ENCODE results near the gene MICU1.
"Not testable (repeated sequence)": the region's sequence is repeated elsewhere in the genome, so short reads cannot be mapped to it uniquely, and the experiment has no call there.

The MICU1 gene

GRCh38 chr10:72625608-72626443, at the start of gene MICU1:
Gene MICU1, minus strand, starts transcription at chr10:72626079. Its CDS starts 59,286 bp downstream, at chr10:72566793.
- peak; percentile 95 for DNase-seq (ENCODE audit: low spot score)

GRCh38 chr10:72674174-72674573, 48.3 kb upstream of the MICU1 start:
- DNase-seq (ENCODE audit: low spot score): not testable (repeated sequence)

- DNase-seq (ENCODE audit: low spot score): no peak
Measured at GRCh38 chr10:72673280-72673679, 47.4 kb upstream of the MICU1 start.

- no peak for DNase-seq (ENCODE audit: low spot score)
Measured at GRCh38 chr10:72667207-72667864, 41.5 kb upstream of the MICU1 start.

GRCh38 chr10:72665925-72666324, 40.0 kb upstream of the MICU1 start:
- DNase-seq (ENCODE audit: low spot score): no peak

GRCh38 chr10:72663971-72664370, 38.1 kb upstream of the MICU1 start:
- DNase-seq (ENCODE audit: low spot score): no peak

GRCh38 chr10:72661431-72661830, 35.6 kb upstream of the MICU1 start:
- no peak for DNase-seq (ENCODE audit: low spot score)

- DNase-seq (ENCODE audit: low spot score): no peak
Measured at GRCh38 chr10:72660220-72660619, 34.3 kb upstream of the MICU1 start.

- DNase-seq (ENCODE audit: low spot score): no peak
Measured at GRCh38 chr10:72659694-72660093, 33.8 kb upstream of the MICU1 start.

GRCh38 chr10:72658696-72659400, 33.0 kb upstream of the MICU1 start:
- no peak for DNase-seq (ENCODE audit: low spot score)

- DNase-seq (ENCODE audit: low spot score): no peak
Measured at GRCh38 chr10:72654720-72655119, 28.8 kb upstream of the MICU1 start.

- DNase-seq (ENCODE audit: low spot score): no peak
Measured at GRCh38 chr10:72653383-72654096, 27.7 kb upstream of the MICU1 start.

- no peak for DNase-seq (ENCODE audit: low spot score)
Measured at GRCh38 chr10:72649291-72649690, 23.4 kb upstream of the MICU1 start.

GRCh38 chr10:72648301-72648700, 22.4 kb upstream of the MICU1 start:
- no peak for DNase-seq (ENCODE audit: low spot score)

- not testable (repeated sequence) for DNase-seq (ENCODE audit: low spot score)
Measured at GRCh38 chr10:72646971-72647370, 21.1 kb upstream of the MICU1 start.

GRCh38 chr10:72645263-72645858, 19.5 kb upstream of the MICU1 start:
- no peak for DNase-seq (ENCODE audit: low spot score)

GRCh38 chr10:72642318-72642717, 16.4 kb upstream of the MICU1 start:
- DNase-seq (ENCODE audit: low spot score): no peak

- no peak for DNase-seq (ENCODE audit: low spot score)
Measured at GRCh38 chr10:72639441-72639873, 13.6 kb upstream of the MICU1 start.

GRCh38 chr10:72638586-72639440, 12.9 kb upstream of the MICU1 start:
- DNase-seq (ENCODE audit: low spot score): no peak

GRCh38 chr10:72637398-72637857, 11.5 kb upstream of the MICU1 start:
- DNase-seq (ENCODE audit: low spot score): no peak

- no peak for DNase-seq (ENCODE audit: low spot score)
Measured at GRCh38 chr10:72630144-72630543, 4.3 kb upstream of the MICU1 start.
